ENCODE measurements around the gene PGLYRP3. TPM values are rescaled to one million over a fixed set of nuclear protein-coding genes. Genes with fewer than 3 reads are reported as not detected.

The PGLYRP3 gene
- total and polyA plus RNA-seq, 12 donors, result not detected

GRCh38 chr1:153262462-153263157 lies 50.1 kb downstream of the PGLYRP3 start:
- no peak for TF ChIP-seq CTCF (IDR thresholded peaks at IDR 0.05)
- TF ChIP-seq POLR2A (IDR thresholded peaks at IDR 0.05), result no peak
- Histone ChIP-seq H3K36me3 (replicated peaks in 1 of 2) (no peaks in the 10 kb centered on the region), H3K4me1 (replicated peaks in 1 of 2) (peaks cover 6 to 11% of the 10 kb centered on the region in 2 donors), H3K9me3 (replicated peaks in 1 of 3) (no peaks in the 10 kb centered on the region), H3K27ac (no peak overlapping the region), H3K4me3 (no peak overlapping the region), H3K27me3 (peaks cover 48% of the 10 kb centered on the region)
- intact Hi-C loops (cut with DNase I), result no loop called here
- 45 to 58% (median 52%) methylated on average over 10 of the region's 10 CpGs for WGBS, 4 donors
- no peak for DNase-seq

GRCh38 chr1:153262070-153262366 lies 50.7 kb downstream of the PGLYRP3 start:
- WGBS, 4 donors, result 51 to 80% (median 61%) methylated on average over 6 of the region's 6 CpGs
- DNase-seq, result no peak
- intact Hi-C loops (cut with DNase I), result no loop called here
- peaks cover 48% of the 10 kb centered on the region for H3K27me3 ChIP-seq
- peaks cover 6 to 11% of the 10 kb centered on the region in 2 donors for H3K4me1 ChIP-seq (replicated peaks in 1 of 2)
- H3K4me3 ChIP-seq, result peak overlapping the region in 1 of 4 donors; percentile 57
- H3K27ac ChIP-seq, result no peak overlapping the region
- TF ChIP-seq POLR2A (IDR thresholded peaks at IDR 0.05), result no peak
- TF ChIP-seq CTCF (IDR thresholded peaks at IDR 0.05), result no peak
- no peaks in the 10 kb centered on the region for H3K36me3 ChIP-seq (replicated peaks in 1 of 2)
- H3K9me3 ChIP-seq (replicated peaks in 1 of 3), result no peaks in the 10 kb centered on the region

GRCh38 chr1:153261281-153262069 lies 51.3 kb downstream of the PGLYRP3 start:
- intact Hi-C loops (cut with DNase I), result no loop called here
- WGBS, 4 donors, result 1 to 20% (median 9%) methylated on average over 6 to 80 of the region's 80 CpGs
- TF ChIP-seq CTCF (IDR thresholded peaks at IDR 0.05) (no peak), POLR2A (IDR thresholded peaks at IDR 0.05) (no peak)
- peak overlapping the region in 2 of 4 donors; percentile 19 to 57 for H3K4me3 ChIP-seq
- H3K36me3 ChIP-seq (replicated peaks in 1 of 2), result no peaks in the 10 kb centered on the region
- H3K27ac ChIP-seq, result no peak overlapping the region
- peaks cover 6 to 11% of the 10 kb centered on the region in 2 donors for H3K4me1 ChIP-seq (replicated peaks in 1 of 2)
- H3K9me3 ChIP-seq (replicated peaks in 1 of 3), result no peaks in the 10 kb centered on the region
- peak in 4 of 7 donors; percentile 17 to 29 (median 20) for DNase-seq
- H3K27me3 ChIP-seq, result peaks cover 48% of the 10 kb centered on the region

GRCh38 chr1:153260585-153261280 lies 52.0 kb downstream of the PGLYRP3 start:
- H3K9me3 ChIP-seq (replicated peaks in 1 of 3), result no peaks in the 10 kb centered on the region
- TF ChIP-seq POLR2A (IDR thresholded peaks at IDR 0.05) (no peak), CTCF (IDR thresholded peaks at IDR 0.05) (no peak)
- peaks cover 41% of the 10 kb centered on the region for H3K27me3 ChIP-seq
- 14 to 72% (median 26%) methylated on average over 3 to 44 of the region's 45 CpGs for WGBS, 4 donors
- H3K4me3 ChIP-seq, result peak overlapping the region in 2 of 4 donors; percentile 19 to 57
- no peaks in the 10 kb centered on the region for H3K36me3 ChIP-seq (replicated peaks in 1 of 2)
- no peak overlapping the region for H3K27ac ChIP-seq
- peaks cover 6 to 11% of the 10 kb centered on the region in 2 donors for H3K4me1 ChIP-seq (replicated peaks in 1 of 2)
- DNase-seq, result no peak
- intact Hi-C loops (cut with DNase I), result no loop called here
